Vagina (tissue), 2 donors: ENCODE results near the gene APOBEC4. TPM values are rescaled to one million over a fixed set of nuclear protein-coding genes. Genes with fewer than 3 reads are reported as not detected.

Experiments used
- DNase-seq, 2 donors: peaks; one replicate each; pipeline ENCODE4 v3.0.0-alpha.2; 2017; ENCODE audit errors: extremely low spot score in 2 of 2
- H3K27ac ChIP-seq: fragments of 200-600 bp; sonication (generic); one replicate; pipeline ENCODE4 v1.5.1; 2019
- H3K27me3 ChIP-seq: fragments of 200-600 bp; sonication (generic); one replicate; pipeline ENCODE4 v1.5.1; 2019
- H3K36me3 ChIP-seq, 2 donors: fragments of 200-600 bp; sonication (generic); one replicate each; pipeline ENCODE4 v1.5.1; 2017 to 2019
- H3K4me1 ChIP-seq: fragments of 200-600 bp; sonication (generic); one replicate; pipeline ENCODE4 v1.5.1; 2019
- H3K4me3 ChIP-seq, 2 donors: fragments of 200-600 bp; sonication (generic); 1 replicate in 1 of 2; 2 replicates in 1 of 2; pipeline ENCODE4 v1.5.1; 2016 to 2019
- H3K9me3 ChIP-seq: fragments of 200-600 bp; sonication (generic); one replicate; pipeline ENCODE4 v1.5.1; 2019
- POLR2A ChIP-seq, 2 donors: fragments of 450-650 bp; IDR thresholded peaks; one replicate each; pipeline ENCODE4 v1.6.1; 2017; ENCODE audit warnings: antibody characterized with exemption in 2 of 2, mild to moderate bottlenecking in 2 of 2, moderate library complexity in 2 of 2
- POLR2AphosphoS5 ChIP-seq, 2 donors: sonication (generic); formaldehyde crosslinking; IDR thresholded peaks; one replicate each; pipeline ENCODE4 v1.9.0; 2017; ENCODE audit warnings: antibody characterized with exemption in 2 of 2, mild to moderate bottlenecking in 2 of 2, low read depth in 1 of 2; ENCODE audit not compliant: insufficient read depth in 1 of 2
- intact Hi-C: fragments of 100-400 bp; cut with DNase I; formaldehyde crosslinking; loops from one replicate; pipeline ENCODE4 v1.15.1; 2023
- total RNA-seq: library from RNA; depleted of rRNA; stranded (reverse); fragments of >200 nt; gene quantifications from one replicate; pipeline ENCODE4 v1.2.3, GENCODE V29; 2016
- TF ChIP-seq, protein P1 (sequence below), 3 experiments: fragments of 450-650 bp in 2 of 3; fragments of 200-600 bp in 1 of 3; sonication (generic) in 1 of 3; IDR thresholded peaks; one replicate each; pipeline ENCODE4 v1.5.1; 2017 to 2019; ENCODE audit warnings: antibody characterized with exemption in 3 of 3, mild to moderate bottlenecking in 2 of 3, moderate library complexity in 2 of 3

APOBEC4 gene
- total RNA-seq, 1 donor from 2014 or later: not detected

DNA sequence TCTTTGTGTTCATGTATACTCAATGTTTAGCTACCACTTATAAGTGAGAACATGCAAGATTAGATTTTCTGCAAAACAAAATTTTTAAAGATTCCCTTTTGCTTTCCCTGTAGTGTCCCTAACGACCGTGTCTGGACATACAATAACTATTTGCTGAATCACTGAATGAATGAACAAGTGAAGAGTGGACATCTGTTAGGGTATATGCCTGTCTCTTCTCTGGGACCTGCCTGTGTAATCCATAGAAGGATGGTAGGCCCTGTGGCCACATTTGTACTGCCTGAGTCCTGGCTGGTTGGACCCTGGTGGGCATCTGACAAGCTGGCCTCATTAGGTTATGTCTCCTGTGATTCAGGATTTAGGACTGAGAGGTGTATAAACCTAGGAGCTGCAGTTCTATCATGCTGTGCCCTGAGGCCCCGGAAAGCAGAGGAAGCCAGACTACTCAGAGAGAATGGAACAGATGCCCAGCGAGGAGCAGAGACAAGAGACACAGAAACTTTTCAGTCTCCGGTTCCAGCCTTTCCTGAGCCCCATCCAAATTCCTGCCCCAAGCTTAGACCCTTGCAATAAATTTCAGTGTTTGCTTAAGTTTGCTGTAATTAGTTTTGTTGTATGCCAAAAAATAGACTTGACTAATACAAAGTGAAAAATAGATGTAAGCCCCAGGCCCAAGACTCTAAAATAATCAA is 55.3 kb downstream of the APOBEC4 start:
- Histone ChIP-seq H3K4me1 (peaks cover 7% of the 10 kb centered on the region), H3K9me3 (no peaks in the 10 kb centered on the region), H3K27me3 (no peaks in the 10 kb centered on the region), H3K4me3 (no peak overlapping the region), H3K36me3 (no peaks in the 10 kb centered on the region), H3K27ac (peak overlapping the region; percentile 53)
- TF ChIP-seq, protein P1, sequence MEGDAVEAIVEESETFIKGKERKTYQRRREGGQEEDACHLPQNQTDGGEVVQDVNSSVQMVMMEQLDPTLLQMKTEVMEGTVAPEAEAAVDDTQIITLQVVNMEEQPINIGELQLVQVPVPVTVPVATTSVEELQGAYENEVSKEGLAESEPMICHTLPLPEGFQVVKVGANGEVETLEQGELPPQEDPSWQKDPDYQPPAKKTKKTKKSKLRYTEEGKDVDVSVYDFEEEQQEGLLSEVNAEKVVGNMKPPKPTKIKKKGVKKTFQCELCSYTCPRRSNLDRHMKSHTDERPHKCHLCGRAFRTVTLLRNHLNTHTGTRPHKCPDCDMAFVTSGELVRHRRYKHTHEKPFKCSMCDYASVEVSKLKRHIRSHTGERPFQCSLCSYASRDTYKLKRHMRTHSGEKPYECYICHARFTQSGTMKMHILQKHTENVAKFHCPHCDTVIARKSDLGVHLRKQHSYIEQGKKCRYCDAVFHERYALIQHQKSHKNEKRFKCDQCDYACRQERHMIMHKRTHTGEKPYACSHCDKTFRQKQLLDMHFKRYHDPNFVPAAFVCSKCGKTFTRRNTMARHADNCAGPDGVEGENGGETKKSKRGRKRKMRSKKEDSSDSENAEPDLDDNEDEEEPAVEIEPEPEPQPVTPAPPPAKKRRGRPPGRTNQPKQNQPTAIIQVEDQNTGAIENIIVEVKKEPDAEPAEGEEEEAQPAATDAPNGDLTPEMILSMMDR (IDR thresholded peaks at IDR 0.05): no peak
- TF ChIP-seq POLR2A (IDR thresholded peaks at IDR 0.05) (no peak), POLR2AphosphoS5 (IDR thresholded peaks at IDR 0.05; ENCODE audit: insufficient read depth in 1 of 2, low read depth in 1 of 2) (no peak)
- intact Hi-C loops: no loop called here
- DNase-seq: no peak

DNA sequence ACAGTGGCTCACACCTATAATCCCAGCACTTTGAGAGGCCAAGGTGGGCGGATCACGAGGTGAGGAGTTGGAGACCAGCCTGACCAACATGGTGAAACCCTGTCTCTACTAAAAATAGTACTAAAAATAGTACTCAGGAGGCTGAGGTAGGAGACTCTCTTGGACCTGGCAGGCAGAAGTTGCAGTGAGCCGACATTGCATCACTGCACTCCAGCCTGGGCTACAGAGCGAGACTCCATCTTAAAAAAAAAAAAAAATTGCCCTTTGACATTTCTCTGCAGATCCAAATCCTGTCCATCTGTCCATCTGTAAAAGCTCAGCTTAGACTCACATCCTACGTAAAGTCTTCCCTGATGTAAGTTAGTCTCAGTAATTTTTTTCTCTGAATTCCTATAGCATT is 56.6 kb downstream of the APOBEC4 start:
- no peak overlapping the region for H3K27ac ChIP-seq
- no peak overlapping the region for H3K4me3 ChIP-seq
- H3K4me1 ChIP-seq: peaks cover 15% of the 10 kb centered on the region
- H3K36me3 ChIP-seq: no peaks in the 10 kb centered on the region
- no peak for DNase-seq
- intact Hi-C loops: no loop called here
- no peaks in the 10 kb centered on the region for H3K9me3 ChIP-seq
- no peaks in the 10 kb centered on the region for H3K27me3 ChIP-seq
- TF ChIP-seq POLR2A (IDR thresholded peaks at IDR 0.05) (no peak), POLR2AphosphoS5 (IDR thresholded peaks at IDR 0.05; ENCODE audit: insufficient read depth in 1 of 2, low read depth in 1 of 2) (no peak)
- TF ChIP-seq, protein P1 (IDR thresholded peaks at IDR 0.05): no peak

Other genes with a start within 250 kb of the APOBEC4 start
- 1.7 TPM for gene NMNAT2, start 234.9 kb downstream of the APOBEC4 start, total RNA-seq
- 48.9 TPM for gene SMG7, start 180.8 kb downstream of the APOBEC4 start, total RNA-seq
- gene NCF2, start 62.9 kb downstream of the APOBEC4 start, total RNA-seq: 12.5 TPM
- 48.4 TPM for gene ARPC5, start 17.5 kb downstream of the APOBEC4 start, total RNA-seq
- 23.1 TPM for gene RGL1, start 151.8 kb upstream of the APOBEC4 start, total RNA-seq